ENCODE measurements around the gene METRN. TPM values are rescaled to one million over a fixed set of nuclear protein-coding genes. Genes with fewer than 3 reads are reported as not detected.

The METRN gene
- total RNA-seq, 1 donor from 2014 or later: 58.5 TPM

GRCh38 chr16:761625-762513 is 47.0 kb downstream of the METRN start:
- Mint-ChIP-seq H3K4me3 (ENCODE audit: unreplicated experiment) (no peak overlapping the region), H3K9me3 (ENCODE audit: low read depth) (no peaks in the 10 kb centered on the region), H3K4me1 (ENCODE audit: low read depth) (no peaks in the 10 kb centered on the region), H3K36me3 (ENCODE audit: low read depth) (no peaks in the 10 kb centered on the region), H3K27ac (ENCODE audit: unreplicated experiment) (no peak overlapping the region), H3K27me3 (ENCODE audit: low read depth) (peaks cover 3% of the 10 kb centered on the region)
- TF ChIP-seq, protein P1, sequence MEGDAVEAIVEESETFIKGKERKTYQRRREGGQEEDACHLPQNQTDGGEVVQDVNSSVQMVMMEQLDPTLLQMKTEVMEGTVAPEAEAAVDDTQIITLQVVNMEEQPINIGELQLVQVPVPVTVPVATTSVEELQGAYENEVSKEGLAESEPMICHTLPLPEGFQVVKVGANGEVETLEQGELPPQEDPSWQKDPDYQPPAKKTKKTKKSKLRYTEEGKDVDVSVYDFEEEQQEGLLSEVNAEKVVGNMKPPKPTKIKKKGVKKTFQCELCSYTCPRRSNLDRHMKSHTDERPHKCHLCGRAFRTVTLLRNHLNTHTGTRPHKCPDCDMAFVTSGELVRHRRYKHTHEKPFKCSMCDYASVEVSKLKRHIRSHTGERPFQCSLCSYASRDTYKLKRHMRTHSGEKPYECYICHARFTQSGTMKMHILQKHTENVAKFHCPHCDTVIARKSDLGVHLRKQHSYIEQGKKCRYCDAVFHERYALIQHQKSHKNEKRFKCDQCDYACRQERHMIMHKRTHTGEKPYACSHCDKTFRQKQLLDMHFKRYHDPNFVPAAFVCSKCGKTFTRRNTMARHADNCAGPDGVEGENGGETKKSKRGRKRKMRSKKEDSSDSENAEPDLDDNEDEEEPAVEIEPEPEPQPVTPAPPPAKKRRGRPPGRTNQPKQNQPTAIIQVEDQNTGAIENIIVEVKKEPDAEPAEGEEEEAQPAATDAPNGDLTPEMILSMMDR (IDR thresholded peaks at IDR 0.05): no peak
- peak; percentile 86 for DNase-seq (ENCODE audit: low spot score)

GRCh38 chr16:762595-763268 is 47.8 kb downstream of the METRN start:
- no peak overlapping the region for H3K27ac Mint-ChIP-seq (ENCODE audit: unreplicated experiment)
- peaks cover 1% of the 10 kb centered on the region for H3K27me3 Mint-ChIP-seq (ENCODE audit: low read depth)
- H3K4me3 Mint-ChIP-seq (ENCODE audit: unreplicated experiment): no peak overlapping the region
- no peaks in the 10 kb centered on the region for H3K36me3 Mint-ChIP-seq (ENCODE audit: low read depth)
- H3K4me1 Mint-ChIP-seq (ENCODE audit: low read depth): no peaks in the 10 kb centered on the region
- TF ChIP-seq, protein P1 (IDR thresholded peaks at IDR 0.05): no peak
- peak; percentile 86 for DNase-seq (ENCODE audit: low spot score)
- H3K9me3 Mint-ChIP-seq (ENCODE audit: low read depth): no peaks in the 10 kb centered on the region

- Mint-ChIP-seq H3K4me1 (ENCODE audit: low read depth) (no peaks in the 10 kb centered on the region), H3K4me3 (ENCODE audit: unreplicated experiment) (no peak overlapping the region), H3K9me3 (ENCODE audit: low read depth) (no peaks in the 10 kb centered on the region), H3K27me3 (ENCODE audit: low read depth) (peaks cover 1% of the 10 kb centered on the region), H3K36me3 (ENCODE audit: low read depth) (no peaks in the 10 kb centered on the region), H3K27ac (ENCODE audit: unreplicated experiment) (no peak overlapping the region)
- peak; percentile 87 for DNase-seq (ENCODE audit: low spot score)
- TF ChIP-seq, protein P1 (IDR thresholded peaks at IDR 0.05): no peak
Measured at GRCh38 chr16:763369-764183, 48.7 kb downstream of the METRN start.

DNA sequence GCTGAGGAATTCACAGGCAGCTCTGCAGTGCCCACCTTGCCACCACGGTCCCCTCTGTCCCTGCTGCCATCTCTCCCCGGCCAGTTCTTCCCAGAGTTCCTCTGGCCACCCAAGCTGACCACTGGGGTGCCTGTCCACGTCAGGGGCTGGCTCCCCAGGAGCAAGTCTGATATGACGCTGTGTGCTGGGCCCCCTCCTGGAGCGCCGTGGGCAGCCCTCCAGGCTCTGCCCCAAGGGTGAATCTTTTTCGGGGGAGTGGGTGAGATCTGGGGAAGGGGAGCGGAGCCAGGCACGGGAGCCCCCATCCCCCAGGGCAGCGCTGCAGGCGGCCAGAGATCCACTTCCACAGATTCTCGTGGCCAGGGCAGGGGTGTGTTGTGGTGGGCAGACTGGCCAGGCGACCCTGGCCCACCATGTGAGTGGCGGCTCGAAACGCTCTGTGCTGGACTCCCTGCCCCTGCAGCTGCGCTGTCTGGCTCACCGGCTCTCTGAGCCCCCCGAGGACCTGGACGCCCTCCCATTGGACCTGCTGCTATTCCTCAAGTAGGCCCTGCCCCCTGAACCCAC is 49.3 kb downstream of the METRN start:
- TF ChIP-seq, protein P1 (IDR thresholded peaks at IDR 0.05): no peak
- no peaks in the 10 kb centered on the region for H3K4me1 Mint-ChIP-seq (ENCODE audit: low read depth)
- peaks cover 1% of the 10 kb centered on the region for H3K27me3 Mint-ChIP-seq (ENCODE audit: low read depth)
- H3K27ac Mint-ChIP-seq (ENCODE audit: unreplicated experiment): no peak overlapping the region
- no peaks in the 10 kb centered on the region for H3K9me3 Mint-ChIP-seq (ENCODE audit: low read depth)
- H3K4me3 Mint-ChIP-seq (ENCODE audit: unreplicated experiment): no peak overlapping the region
- no peaks in the 10 kb centered on the region for H3K36me3 Mint-ChIP-seq (ENCODE audit: low read depth)
- DNase-seq (ENCODE audit: low spot score): no peak
